ENCODE measurements around the gene FRMD8. TPM values are rescaled to one million over a fixed set of nuclear protein-coding genes. Genes with fewer than 3 reads are reported as not detected.

FRMD8 gene
- total and polyA plus RNA-seq, 2 donors (not counting 3 experiments of a cell fraction or from before 2014, with no cell fraction given) = 36.4 to 53.9 TPM

DNA sequence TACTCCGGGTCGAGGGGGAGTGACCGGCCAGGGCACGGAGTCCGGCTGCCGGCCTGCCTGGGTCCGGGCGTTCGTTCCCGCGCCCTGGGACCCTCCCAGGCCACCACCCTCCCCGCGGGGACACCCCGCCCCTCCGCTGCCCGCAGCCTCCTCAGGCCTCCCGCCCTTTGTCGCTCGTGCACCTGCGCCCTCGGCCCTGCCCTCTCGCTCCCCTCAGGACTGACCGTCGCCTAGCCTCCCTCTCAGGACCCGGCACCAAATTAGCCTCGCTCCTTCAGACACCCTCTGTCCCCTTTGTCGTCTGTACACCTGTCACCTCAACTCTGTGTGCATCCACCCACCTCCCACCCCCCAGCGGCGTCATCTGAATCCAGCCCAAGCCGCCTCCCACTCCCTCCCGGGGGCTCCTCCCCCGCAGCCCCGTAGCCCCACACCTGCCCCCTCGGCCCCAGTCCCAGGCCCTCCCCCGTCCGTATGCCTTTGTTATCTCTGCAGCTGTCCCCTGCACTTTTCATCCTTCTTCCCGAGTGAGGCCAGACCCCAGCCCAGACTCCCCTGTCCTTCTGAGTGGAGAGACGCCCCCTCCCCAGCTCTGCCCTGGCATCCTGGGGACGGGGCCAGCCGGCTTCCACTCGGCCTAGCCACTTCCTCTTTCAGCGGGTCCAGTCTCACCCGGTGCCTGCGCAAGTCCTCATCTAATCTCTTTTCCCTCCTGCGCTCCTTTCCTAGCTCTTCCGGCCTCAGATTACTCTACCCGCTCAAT, 31.2 kb upstream of the FRMD8 start:
- no TSS peak for BruUV-seq (replicated peaks)
- Histone ChIP-seq H3K9ac (replicated peaks; ENCODE audit: extremely low read depth, insufficient read depth, low read length) (no peak overlapping the region), H3K79me2 (ENCODE audit: control insufficient read depth, insufficient read depth, low read length) (no peaks in the 10 kb centered on the region), H3K4me3 (replicated peaks in 1 of 3; ENCODE audit: insufficient read depth in 1 of 3, low read depth in 1 of 3, low read length in 3 of 3) (peak overlapping the region; percentile 29 to 37 (median 37)), H4K20me1 (replicated peaks; ENCODE audit: control insufficient read depth, extremely low read depth, insufficient read depth, low read length) (no peaks in the 10 kb centered on the region), H3K27ac (ENCODE audit: insufficient read depth, low read depth, low read length) (no peak overlapping the region), H3K9me3 (replicated peaks; ENCODE audit: control insufficient read depth, insufficient read depth, low read length) (no peaks in the 10 kb centered on the region), H2AFZ (ENCODE audit: low read depth, low read length) (peak overlapping the region; percentile 64), H3K4me2 (ENCODE audit: insufficient read depth, low read length) (peak overlapping the region; percentile 81), H3K36me3 (ENCODE audit: control insufficient read depth in 2 of 2, extremely low read depth in 1 of 2, insufficient read depth in 2 of 2, low read length in 2 of 2) (peaks cover 12 to 13% of the 10 kb centered on the region in 2 experiments), H3K4me1 (ENCODE audit: control insufficient read depth, extremely low read depth, insufficient read depth, low read length) (peaks cover 14% of the 10 kb centered on the region), H3K9me1 (replicated peaks; ENCODE audit: control insufficient read depth, extremely low read depth, insufficient read depth, low read length) (no peaks in the 10 kb centered on the region), H3K27me3 (ENCODE audit: control insufficient read depth in 2 of 2, insufficient read depth in 2 of 2, low read length in 2 of 2) (peaks cover 5 to 6% of the 10 kb centered on the region in 2 experiments)
- intact Hi-C loops (cut with micrococcal nuclease) = no loop called here
- ChIA-PET CTCF (interaction anchor here (1.1 to 5.0 kb wide), 5 partner anchors 25 to 155 kb away, joined by 3 to 31 read pairs (median 7); partner anchors contain the start of gene CDC42EP2), POLR2A (no interaction called here)
- dilution Hi-C loops (cut with MboI; ENCODE audit: extremely low pct_ligation_motif_present, low sequenced_read_pairs) = no loop called here
- peak; percentile 24 for FAIRE-seq
- TF ChIP-seq GATA2 (IDR thresholded peaks at IDR 0.05; ENCODE audit: insufficient read depth, insufficient read length, low read depth, low read length) (no peak), EZH2 (IDR thresholded peaks at IDR 0.05; ENCODE audit: borderline replicate concordance, low read depth, low read length, severe bottlenecking) (no peak), POLR2A (IDR thresholded peaks at IDR 0.05; ENCODE audit: low read depth, low read length) (no peak), POLR2AphosphoS5 (IDR thresholded peaks at IDR 0.05; ENCODE audit: insufficient read depth, low read depth, low read length) (no peak), CTCF (IDR thresholded peaks at IDR 0.05; ENCODE audit: extremely low read depth in 1 of 2, insufficient read depth in 1 of 2, low read depth in 1 of 2, low read length in 2 of 2) (no peak), MYC (IDR thresholded peaks at IDR 0.05; ENCODE audit: low read depth, low read length) (no peak), JUN (IDR thresholded peaks at IDR 0.05; ENCODE audit: borderline replicate concordance, insufficient read depth, insufficient read length, low read depth) (no peak), FOS (IDR thresholded peaks at IDR 0.05; ENCODE audit: borderline replicate concordance, insufficient read depth, low read length) (no peak)
- TF ChIP-seq, protein P1, sequence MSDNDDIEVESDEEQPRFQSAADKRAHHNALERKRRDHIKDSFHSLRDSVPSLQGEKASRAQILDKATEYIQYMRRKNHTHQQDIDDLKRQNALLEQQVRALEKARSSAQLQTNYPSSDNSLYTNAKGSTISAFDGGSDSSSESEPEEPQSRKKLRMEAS (IDR thresholded peaks at IDR 0.05; ENCODE audit: insufficient read depth, insufficient read length) = no peak
- DNase-seq (ENCODE audit: low read depth, low spot score) = no peak
